ENCODE measurements around the gene RASD1.

DNA sequence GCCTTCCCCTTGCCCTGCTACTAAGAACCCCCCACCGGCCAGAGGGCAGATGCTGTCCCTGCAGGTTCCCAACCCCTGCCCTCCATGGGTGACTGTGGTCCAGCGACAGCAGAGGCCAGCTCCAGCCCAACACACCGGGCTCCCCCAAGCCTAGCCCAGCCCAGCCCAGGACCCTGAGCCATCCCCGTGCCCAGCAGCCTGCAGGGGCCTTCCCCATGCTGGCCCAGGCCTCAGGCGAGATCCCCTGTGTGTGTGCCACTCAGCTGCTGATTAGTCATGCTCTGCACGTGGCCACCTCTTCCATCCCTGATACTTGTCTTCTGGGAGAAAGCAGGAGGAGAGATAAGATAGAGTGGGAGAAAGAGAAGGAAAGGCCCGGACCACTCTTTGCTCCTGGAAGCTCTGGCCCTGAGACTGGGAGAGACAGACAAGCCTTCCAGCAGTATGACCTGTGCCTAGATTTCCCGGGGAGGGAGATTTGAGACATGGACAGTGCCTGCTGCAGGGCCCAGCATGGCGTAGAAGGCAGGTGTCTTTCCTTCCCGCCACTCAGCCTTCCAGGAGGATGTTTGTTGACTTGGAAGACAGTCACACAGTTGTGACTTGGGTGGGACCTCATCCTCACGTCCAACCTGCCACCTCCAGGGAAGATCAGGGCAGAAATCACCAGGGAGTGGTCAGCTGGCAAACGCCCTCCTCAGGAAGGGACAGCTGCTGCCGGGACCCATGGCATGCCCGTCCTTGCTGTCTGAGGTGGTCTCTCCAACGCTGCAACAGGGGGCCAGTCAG is 41.3 kb upstream of the RASD1 start:
- TF ChIP-seq POLR2A (IDR thresholded peaks at IDR 0.05; ENCODE audit: low read length) (no peak), CHD2 (IDR thresholded peaks at IDR 0.05; ENCODE audit: low read length, partially characterized antibody) (no peak)
- TF ChIP-seq, protein P1, sequence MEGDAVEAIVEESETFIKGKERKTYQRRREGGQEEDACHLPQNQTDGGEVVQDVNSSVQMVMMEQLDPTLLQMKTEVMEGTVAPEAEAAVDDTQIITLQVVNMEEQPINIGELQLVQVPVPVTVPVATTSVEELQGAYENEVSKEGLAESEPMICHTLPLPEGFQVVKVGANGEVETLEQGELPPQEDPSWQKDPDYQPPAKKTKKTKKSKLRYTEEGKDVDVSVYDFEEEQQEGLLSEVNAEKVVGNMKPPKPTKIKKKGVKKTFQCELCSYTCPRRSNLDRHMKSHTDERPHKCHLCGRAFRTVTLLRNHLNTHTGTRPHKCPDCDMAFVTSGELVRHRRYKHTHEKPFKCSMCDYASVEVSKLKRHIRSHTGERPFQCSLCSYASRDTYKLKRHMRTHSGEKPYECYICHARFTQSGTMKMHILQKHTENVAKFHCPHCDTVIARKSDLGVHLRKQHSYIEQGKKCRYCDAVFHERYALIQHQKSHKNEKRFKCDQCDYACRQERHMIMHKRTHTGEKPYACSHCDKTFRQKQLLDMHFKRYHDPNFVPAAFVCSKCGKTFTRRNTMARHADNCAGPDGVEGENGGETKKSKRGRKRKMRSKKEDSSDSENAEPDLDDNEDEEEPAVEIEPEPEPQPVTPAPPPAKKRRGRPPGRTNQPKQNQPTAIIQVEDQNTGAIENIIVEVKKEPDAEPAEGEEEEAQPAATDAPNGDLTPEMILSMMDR (IDR thresholded peaks at IDR 0.05): no peak

Measured in A549 (cell line).